Measurements from ENCODE around the gene TELO2.
"Not testable (repeated sequence)": the region's sequence is repeated elsewhere in the genome, so short reads cannot be mapped to it uniquely, and the experiment has no call there.

The TELO2 gene

GRCh38 chr16:1475552-1476114, 17.5 kb upstream of the TELO2 start:
- no peak for DNase-seq (ENCODE audit: low read depth)

- DNase-seq (ENCODE audit: low read depth), result no peak
These were observed 16.1 kb upstream of the TELO2 start for GRCh38 chr16:1477033-1477432.

- DNase-seq (ENCODE audit: low read depth), result not testable (repeated sequence)
These were observed 14.2 kb upstream of the TELO2 start for GRCh38 chr16:1478937-1479336.

- no peak for DNase-seq (ENCODE audit: low read depth)
These were observed 11.0 kb upstream of the TELO2 start for GRCh38 chr16:1481906-1482835.

GRCh38 chr16:1485847-1486496, 7.2 kb upstream of the TELO2 start:
- no peak for DNase-seq (ENCODE audit: low read depth)

GRCh38 chr16:1486551-1487390, 6.4 kb upstream of the TELO2 start:
- DNase-seq (ENCODE audit: low read depth), result no peak

GRCh38 chr16:1487395-1488053, 5.6 kb upstream of the TELO2 start:
- no peak for DNase-seq (ENCODE audit: low read depth)

- no peak for DNase-seq (ENCODE audit: low read depth)
These were observed 5.0 kb upstream of the TELO2 start for GRCh38 chr16:1488054-1488601.

GRCh38 chr16:1488619-1489018, 4.5 kb upstream of the TELO2 start, which contains the start of gene PTX4:
PTX4 (minus strand) TSS chr16:1488944; CDS start chr16:1488909, 35 bp downstream.
- DNase-seq (ENCODE audit: low read depth), result no peak

GRCh38 chr16:1489077-1489476, 4.1 kb upstream of the TELO2 start:
- DNase-seq (ENCODE audit: low read depth), result no peak

GRCh38 chr16:1491327-1491726, 1.8 kb upstream of the TELO2 start:
- DNase-seq (ENCODE audit: low read depth), result no peak

GRCh38 chr16:1492082-1492922, 858 bp upstream of the TELO2 start:
- no peak for DNase-seq (ENCODE audit: low read depth)

GRCh38 chr16:1493746-1494094, 560 bp downstream of the TELO2 start:
- no peak for DNase-seq (ENCODE audit: low read depth)

GRCh38 chr16:1494129-1494640, 1.0 kb downstream of the TELO2 start:
- no peak for DNase-seq (ENCODE audit: low read depth)

GRCh38 chr16:1494711-1495110, 1.6 kb downstream of the TELO2 start:
- no peak for DNase-seq (ENCODE audit: low read depth)

GRCh38 chr16:1495211-1495888, 2.2 kb downstream of the TELO2 start:
- no peak for DNase-seq (ENCODE audit: low read depth)

- DNase-seq (ENCODE audit: low read depth), result no peak
These were observed 2.7 kb downstream of the TELO2 start for GRCh38 chr16:1495889-1496262.

GRCh38 chr16:1496464-1496863, 3.3 kb downstream of the TELO2 start:
- no peak for DNase-seq (ENCODE audit: low read depth)

GRCh38 chr16:1497014-1497598, 3.9 kb downstream of the TELO2 start:
- DNase-seq (ENCODE audit: low read depth), result no peak

Measured in activated T-helper 9 cell treated with anti-CD3 and anti-CD28 coated beads, Interleukin-2, amount 50 U/mL, for 16 hours (primary cell).